Stimulated activated CD8-positive, alpha-beta memory T cell treated with anti-CD3 and anti-CD28 coated beads, Interleukin-7, amount 100 ng/mL, for 48 hours (primary cell): Measurements from ENCODE around the gene OXCT1.
"Not testable (repeated sequence)": the region's sequence is repeated elsewhere in the genome, so short reads cannot be mapped to it uniquely, and the experiment has no call there.

Experiments used
- DNase-seq, 2 donors: peaks; one replicate each; pipeline ENCODE4 v3.0.0-alpha.2; 2020; ENCODE audit warnings: low read depth in 1 of 2; ENCODE audit errors: extremely low read depth in 1 of 2

OXCT1 gene

GRCh38 chr5:41728281-41728680 is 141.9 kb downstream of the OXCT1 start:
- no peak for DNase-seq

- DNase-seq = no peak
These were observed 147.8 kb downstream of the OXCT1 start for GRCh38 chr5:41722359-41722950.

- DNase-seq = no peak
These were observed 148.7 kb downstream of the OXCT1 start for GRCh38 chr5:41721516-41721915.

- no peak for DNase-seq
These were observed 153.8 kb downstream of the OXCT1 start for GRCh38 chr5:41716382-41716781.

- DNase-seq = not testable (repeated sequence)
These were observed 155.8 kb downstream of the OXCT1 start for GRCh38 chr5:41714446-41714845.

- no peak for DNase-seq
These were observed 161.7 kb downstream of the OXCT1 start for GRCh38 chr5:41708604-41708940.

- no peak for DNase-seq
These were observed 162.2 kb downstream of the OXCT1 start for GRCh38 chr5:41707853-41708603.

- no peak for DNase-seq
These were observed 174.2 kb downstream of the OXCT1 start for GRCh38 chr5:41695920-41696582.

GRCh38 chr5:41686767-41687166 is 183.5 kb downstream of the OXCT1 start:
- no peak for DNase-seq

- no peak for DNase-seq
These were observed 184.0 kb downstream of the OXCT1 start for GRCh38 chr5:41686191-41686590.

- DNase-seq = no peak
These were observed 187.0 kb downstream of the OXCT1 start for GRCh38 chr5:41683181-41683580.

GRCh38 chr5:41682641-41683040 is 187.6 kb downstream of the OXCT1 start:
- no peak for DNase-seq

GRCh38 chr5:41681840-41682239 is 188.4 kb downstream of the OXCT1 start:
- no peak for DNase-seq
